ENCODE results near the gene GRWD1.
A peak's percentile ranks its signal among the peaks of the same experiment; 100 is the strongest.

The GRWD1 gene

GRCh38 chr19:48461651-48461981 lies 15.8 kb downstream of the GRWD1 start:
- no peak for DNase-seq

GRCh38 chr19:48461982-48462655 lies 16.3 kb downstream of the GRWD1 start:
- DNase-seq: no peak

- DNase-seq: no peak
These were observed 19.4 kb downstream of the GRWD1 start for GRCh38 chr19:48465215-48465614.

GRCh38 chr19:48466561-48467325 lies 21.0 kb downstream of the GRWD1 start:
- DNase-seq: no peak

GRCh38 chr19:48468772-48469288 lies 23.0 kb downstream of the GRWD1 start:
- peak; percentile 100 for DNase-seq

GRCh38 chr19:48469289-48469881 lies 23.6 kb downstream of the GRWD1 start, which contains the start of gene CYTH2:
TSS of gene CYTH2 (plus strand) at chr19:48469369. CDS start at chr19:48469508, 139 bp downstream.
- DNase-seq: peak; percentile 66 to 78

GRCh38 chr19:48469934-48470680 lies 24.3 kb downstream of the GRWD1 start:
- no peak for DNase-seq

GRCh38 chr19:48470856-48471255 lies 25.1 kb downstream of the GRWD1 start:
- no peak for DNase-seq

GRCh38 chr19:48471836-48472235 lies 26.1 kb downstream of the GRWD1 start:
- peak; percentile 29 to 79 for DNase-seq

GRCh38 chr19:48473161-48473966 lies 27.6 kb downstream of the GRWD1 start:
- DNase-seq: no peak

- no peak for DNase-seq
These were observed 28.4 kb downstream of the GRWD1 start for GRCh38 chr19:48474084-48474592.

- DNase-seq: no peak
These were observed 29.7 kb downstream of the GRWD1 start for GRCh38 chr19:48475369-48476068.

GRCh38 chr19:48476176-48476575 lies 30.4 kb downstream of the GRWD1 start:
- DNase-seq: no peak

GRCh38 chr19:48477067-48477685 lies 31.4 kb downstream of the GRWD1 start:
- no peak for DNase-seq

GRCh38 chr19:48477698-48478338 lies 32.0 kb downstream of the GRWD1 start:
- no peak for DNase-seq

GRCh38 chr19:48478339-48479256 lies 32.8 kb downstream of the GRWD1 start:
- DNase-seq: no peak

GRCh38 chr19:48479686-48480085 lies 33.9 kb downstream of the GRWD1 start:
- DNase-seq: no peak

- DNase-seq: no peak
These were observed 34.4 kb downstream of the GRWD1 start for GRCh38 chr19:48480183-48480557.

All from NCI-H187 (cell line).